K562 (cell line): ENCODE measurements around the gene PTPRE. TPM values are rescaled to one million over a fixed set of nuclear protein-coding genes. Genes with fewer than 3 reads are reported as not detected.

Experiments used
- ATAC-seq: fragments of 200-7000 bp; cut with Tn5 transposase; 3 replicates; pipeline ENCODE4 v1.9.1; 2020; ENCODE audit warnings: moderate library complexity
- BruUV-seq: library from RNA; stranded (reverse); fragments of 400-500 nt; replicated peaks from 2 replicates; lab custom pipeline; 2021; lab: Mats Ljungman, UMichigan
- CTCF ChIA-PET: fragments of 300-600 bp; formaldehyde crosslinking; extraction: SDS; loops from one replicate; lab custom pipeline; 2021; ENCODE audit warnings: low intra/inter-chr PET ratio; lab: Yijun Ruan, JAX
- POLR2A ChIA-PET: fragments of 300-600, 350-650 bp; sonication (Branson Sonifier 250); formaldehyde crosslinking; extraction: SDS; loops from one replicate; lab custom pipeline; 2021; ENCODE audit warnings: antibody characterized with exemption, inconsistent platforms; lab: Yijun Ruan, JAX
- DNase-seq, 4 experiments: peaks; one replicate each; pipeline versions ENCODE4 v3.0.0 to v3.0.0-alpha.2; 2011 to 2018; ENCODE audit warnings: low spot score in 3 of 4, mixed read lengths in 3 of 4; ENCODE audit errors: extremely low read depth in 1 of 4
- FAIRE-seq: peaks from 2 replicates; lab custom pipeline; 2011; peaks lifted over from hg19 to GRCh38; lab: Jason Lieb, UNC
- H2AFZ ChIP-seq: 2 replicates; pipeline ENCODE4 v1.6.0; 2011; ENCODE audit warnings: low read depth, low read length, control low read depth, inconsistent platforms
- H3K27ac ChIP-seq: fragments of 200-600 bp; 3 replicates; pipeline ENCODE4 v1.8.0; 2011; ENCODE audit warnings: low read depth, mild to moderate bottlenecking, control low read depth, inconsistent platforms, low read length, moderate library complexity, mixed read lengths; ENCODE audit errors: extremely low read depth
- H3K27me3 ChIP-seq, 2 experiments: fragments of 300-600 bp in 1 of 2; 2 replicates in 1 of 2; 3 replicates in 1 of 2; pipeline versions ENCODE4 v1.6.0 to v1.8.0; 2011; ENCODE audit warnings: inconsistent platforms in 2 of 2, low read length in 2 of 2, mild to moderate bottlenecking in 1 of 2, mixed read lengths in 1 of 2, moderate library complexity in 1 of 2; ENCODE audit not compliant: control insufficient read depth in 2 of 2, insufficient read depth in 2 of 2
- H3K36me3 ChIP-seq: fragments of 300-600 bp; 3 replicates; pipeline ENCODE4 v1.8.0; 2011; ENCODE audit warnings: mild to moderate bottlenecking, low read length, inconsistent platforms; ENCODE audit not compliant: control insufficient read depth, insufficient read depth
- H3K4me1 ChIP-seq, 2 experiments: fragments of 200-600 bp in 1 of 2; replicated peaks in 1 of 2; 2 replicates in 1 of 2; 3 replicates in 1 of 2; pipeline versions ENCODE4 v1.5.1 to v1.8.0; 2011; ENCODE audit warnings: inconsistent platforms in 2 of 2, low read length in 2 of 2, mild to moderate bottlenecking in 1 of 2, mixed read lengths in 1 of 2, moderate library complexity in 1 of 2; ENCODE audit not compliant: control insufficient read depth in 2 of 2, insufficient read depth in 2 of 2
- H3K4me2 ChIP-seq: 2 replicates; pipeline ENCODE4 v1.6.1; 2011; ENCODE audit warnings: low read length, control low read depth, inconsistent platforms, mixed read lengths; ENCODE audit not compliant: insufficient read depth
- H3K4me3 ChIP-seq: fragments of 200-600 bp; sonication (generic), shearing (Covaris generic); 2 replicates; pipeline ENCODE4 v1.5.1; 2016; ENCODE audit warnings: control low read depth, inconsistent platforms
- H3K79me2 ChIP-seq: fragments of 200-600 bp; 3 replicates; pipeline ENCODE4 v1.8.0; 2011; ENCODE audit warnings: low read length, inconsistent platforms; ENCODE audit not compliant: control insufficient read depth, insufficient read depth
- H3K9ac ChIP-seq, 2 experiments: 2 replicates each; pipeline versions ENCODE4 v1.6.0 to v1.6.1; 2011; ENCODE audit warnings: low read depth in 2 of 2, low read length in 2 of 2, control low read depth in 1 of 2, inconsistent platforms in 1 of 2, mild to moderate bottlenecking in 1 of 2, mixed read lengths in 1 of 2; ENCODE audit not compliant: insufficient read depth in 1 of 2
- H3K9me1 ChIP-seq: one replicate; pipeline ENCODE4 v1.6.0; 2011; ENCODE audit warnings: inconsistent platforms, mild to moderate bottlenecking, low read length, moderate library complexity; ENCODE audit not compliant: control insufficient read depth, insufficient read depth
- H3K9me3 ChIP-seq: replicated peaks from 2 replicates; pipeline ENCODE4 v1.5.1; 2011; ENCODE audit warnings: low read depth, low read length, inconsistent platforms; ENCODE audit not compliant: control insufficient read depth, insufficient read depth
- H4K20me1 ChIP-seq: replicated peaks from 2 replicates; pipeline ENCODE4 v1.6.1; 2011; ENCODE audit warnings: low read length, inconsistent platforms, mixed read lengths; ENCODE audit not compliant: control insufficient read depth, insufficient read depth
- CCAR2 ChIP-seq: fragments of 200-400 bp; formaldehyde crosslinking; IDR thresholded peaks from 2 replicates; pipeline ENCODE4 v1.6.1; 2017; ENCODE audit warnings: mild to moderate bottlenecking, low read depth, low read length
- CHCHD3 ChIP-seq: fragments of 250-450 bp; sonication (Bioruptor Pico); IDR thresholded peaks from 2 replicates; pipeline ENCODE4 v2.1.2; 2022; ENCODE audit warnings: mild to moderate bottlenecking
- CTBP1 ChIP-seq: fragments of 450-650 bp; IDR thresholded peaks from 2 replicates; pipeline ENCODE4 v1.6.1; 2016; ENCODE audit warnings: borderline replicate concordance
- FOXJ3 ChIP-seq: sonication (generic); formaldehyde crosslinking; IDR thresholded peaks from 2 replicates; pipeline ENCODE4 v1.4.0; 2020; ENCODE audit warnings: mild to moderate bottlenecking, missing genetic modification reagents
- ILF3 ChIP-seq: fragments of 450-650 bp; IDR thresholded peaks from 2 replicates; pipeline ENCODE4 v1.6.1; 2018; ENCODE audit warnings: antibody characterized with exemption, mild to moderate bottlenecking, moderate library complexity, borderline replicate concordance
- NR2C1 ChIP-seq, 2 experiments: fragments of 450-650 bp; IDR thresholded peaks; 2 replicates each; pipeline ENCODE4 v1.6.1; 2017; ENCODE audit warnings: mild to moderate bottlenecking in 2 of 2, antibody characterized with exemption in 1 of 2, inconsistent platforms in 1 of 2, missing compliant biosample characterization in 1 of 2, missing genetic modification characterization in 1 of 2
- POLR2AphosphoS2 ChIP-seq: IDR thresholded peaks from 2 replicates; pipeline ENCODE4 v1.6.1; 2012; ENCODE audit warnings: low read length, improper control_type of control experiment
- POLR2AphosphoS5 ChIP-seq: IDR thresholded peaks from 2 replicates; pipeline ENCODE4 v1.6.1; 2011; ENCODE audit warnings: mild to moderate bottlenecking, low read depth, low read length, moderate library complexity; ENCODE audit not compliant: control insufficient read depth, insufficient read depth
- PTTG1 ChIP-seq: fragments of 450-650 bp; IDR thresholded peaks from 2 replicates; pipeline ENCODE4 v1.6.1; 2016; ENCODE audit warnings: low read depth, mild to moderate bottlenecking, missing genetic modification characterization, missing compliant biosample characterization
- SETDB1 ChIP-seq: IDR thresholded peaks from one replicate; pipeline ENCODE4 v1.6.1; 2012; ENCODE audit warnings: low read length, control low read depth, inconsistent platforms
- SMARCC2 ChIP-seq: fragments of 450-650 bp; IDR thresholded peaks from 2 replicates; pipeline ENCODE4 v1.6.1; 2017; ENCODE audit warnings: antibody characterized with exemption, moderate library complexity, mild to moderate bottlenecking, low read depth
- SRF ChIP-seq, 2 experiments: fragments of 250-450, 450-650 bp in 1 of 2; sonication (Bioruptor Pico) in 1 of 2; sonication (generic) in 1 of 2; formaldehyde crosslinking; IDR thresholded peaks; 2 replicates each; pipeline versions ENCODE4 v1.5.0 to v1.5.1; 2020 to 2022; ENCODE audit warnings: mild to moderate bottlenecking in 1 of 2, missing genetic modification reagents in 1 of 2
- TAF9B ChIP-seq: fragments of 450-650 bp; IDR thresholded peaks from 2 replicates; pipeline ENCODE4 v1.6.1; 2018; ENCODE audit warnings: mild to moderate bottlenecking; ENCODE audit not compliant: partially characterized antibody
- ZBTB7A ChIP-seq: IDR thresholded peaks from 2 replicates; pipeline ENCODE4 v1.6.1; 2011; ENCODE audit warnings: low read depth, mild to moderate bottlenecking, low read length, moderate library complexity, borderline replicate concordance; ENCODE audit not compliant: control insufficient read depth
- ZBTB8A ChIP-seq: fragments of 450-650 bp; IDR thresholded peaks from 2 replicates; pipeline ENCODE4 v1.6.1; 2018; ENCODE audit warnings: mild to moderate bottlenecking, moderate library complexity; ENCODE audit not compliant: partially characterized antibody
- ZNF146 ChIP-seq: IDR thresholded peaks from one replicate; pipeline ENCODE4 v1.6.1; 2018; ENCODE audit warnings: missing compliant biosample characterization; ENCODE audit not compliant: unreplicated experiment
- ZNF282 ChIP-seq: sonication (generic); formaldehyde crosslinking; IDR thresholded peaks from 2 replicates; pipeline ENCODE4 v1.8.1; 2023; ENCODE audit warnings: missing genetic modification reagents
- ZSCAN29 ChIP-seq: fragments of 450-650 bp; IDR thresholded peaks from 2 replicates; pipeline ENCODE4 v1.6.1; 2017
- WGBS: fragments of 100-300 bp; shearing (Covaris generic); methylation state at CpG from one replicate; pipeline ENCODE4 v1.1.6; 2016; ENCODE audit warnings: low coverage, mixed read lengths; ENCODE audit not compliant: insufficient coverage; ENCODE audit errors: missing lambda C conversion rate; 5-methylcytosine and 5-hydroxymethylcytosine counted together
- in situ Hi-C: fragments of 300-500 bp; cut with MboI; formaldehyde crosslinking; loops from 4 replicates; pipeline ENCODE4 v1.15.0; 2018; ENCODE audit warnings: inconsistent platforms, mixed read lengths
- intact Hi-C: fragments of 100-400 bp; cut with micrococcal nuclease; formaldehyde crosslinking; loops from 2 replicates; pipeline ENCODE4 v1.14.2; 2022
- polyA plus RNA-seq, 8 experiments: library from polyadenylated mRNA; depleted of rRNA in 4 of 8; stranded (reverse) in 5 of 8; unstranded in 3 of 8; fragments of >200 nt; fragmentation: Nextera tagmentation in 2 of 8; fragmentation: Illumina TruSeq in 1 of 8; extraction: Ambion mirVana in 2 of 8; extraction: Trizol in 1 of 8; gene quantifications; 2 replicates each; pipeline versions ENCODE4 v1.2.1 to v1.2.3, GENCODE V29; 2011 to 2014; ENCODE audit warnings: inconsistent platforms in 1 of 8, missing spikeins in 1 of 8
- total RNA-seq, 7 experiments: library from RNA; depleted of rRNA in 6 of 7; stranded (reverse); fragments of >200 nt in 6 of 7; fragmentation: Illumina TruSeq in 2 of 7; extraction: Trizol in 2 of 7; gene quantifications; 2 replicates each; pipeline versions ENCODE4 v1.2.1 to v1.2.3, GENCODE V29; 2011 to 2021; ENCODE audit warnings: low replicate concordance in 1 of 7
- TF ChIP-seq, protein P1 (sequence below): sonication (generic); formaldehyde crosslinking; IDR thresholded peaks from 2 replicates; pipeline ENCODE4 v1.8.1; 2023; ENCODE audit warnings: mild to moderate bottlenecking, missing genetic modification reagents, moderate library complexity

PTPRE gene
- total and polyA plus RNA-seq, 9 of the 15 experiments (the other 6 are each of a cell fraction or from before 2014, with no cell fraction given), result 0.01 to 0.13 (median 0.04) TPM; not detected in 4

DNA sequence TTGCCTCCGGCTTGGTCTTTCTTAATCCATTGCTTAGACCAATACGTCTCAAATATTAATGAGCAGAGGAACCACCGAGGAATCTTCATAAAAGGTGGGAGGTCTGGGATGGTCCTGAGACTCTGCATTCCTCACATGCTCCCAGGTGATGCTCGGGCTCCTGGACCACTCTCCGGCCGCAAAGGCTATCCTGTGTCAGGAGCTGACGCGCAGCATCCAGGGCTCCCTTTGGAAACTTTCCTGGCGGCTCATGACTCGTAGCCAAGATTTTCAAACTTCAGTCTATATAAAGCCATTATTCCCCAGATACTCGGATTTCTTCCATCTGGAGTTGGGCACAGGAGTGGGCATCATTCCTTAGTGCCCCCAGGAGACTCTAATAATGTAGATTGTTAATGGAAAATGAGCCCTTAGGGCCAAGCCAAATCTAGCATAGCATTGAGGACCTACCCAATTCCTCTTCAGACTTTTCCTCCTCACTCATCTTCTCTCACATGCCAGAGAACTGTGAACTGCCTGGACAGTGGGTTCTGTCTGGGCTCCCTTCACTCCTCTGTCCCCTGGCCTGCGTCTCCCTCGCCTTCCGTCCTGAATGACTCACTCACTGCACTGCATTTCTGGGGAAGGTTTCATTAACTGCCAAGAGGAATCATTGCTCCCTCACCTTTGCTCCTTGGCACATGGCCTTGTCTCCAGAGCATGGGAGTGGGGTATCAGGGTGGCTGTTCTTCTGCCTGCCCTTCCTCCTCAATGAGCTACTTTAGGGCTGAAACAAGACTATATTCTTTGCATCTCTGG lies 130.0 kb downstream of the PTPRE start:
- POLR2A ChIA-PET, result no interaction called here
- intact Hi-C loops (no loop called here), in situ Hi-C loops (no loop called here)
- DNase-seq, result no peak
- Histone ChIP-seq H3K27ac (no peak overlapping the region), H3K9me1 (peaks cover 2% of the 10 kb centered on the region), H3K27me3 (peaks cover 0 to 9% of the 10 kb centered on the region in 2 experiments; a peak in 2 of 5 replicates), H2AFZ (no peak overlapping the region), H3K4me1 (no peaks in the 10 kb centered on the region), H3K4me3 (no peak overlapping the region), H4K20me1 (no peaks in the 10 kb centered on the region; the same call in 1 of the 2 replicates), H3K9ac (no peak overlapping the region), H3K9me3 (no peaks in the 10 kb centered on the region), H3K4me2 (no peak overlapping the region), H3K79me2 (no peaks in the 10 kb centered on the region), H3K36me3 (no peaks in the 10 kb centered on the region)
- no peak for ATAC-seq
- FAIRE-seq, result no peak
- CTCF ChIA-PET, result interaction anchor here (1.8 kb wide), 1 partner anchor 32 kb away, joined by 10 read pairs; no protein-coding TSS in a partner anchor
- no TSS peak for BruUV-seq
- no peak for TF ChIP-seq POLR2AphosphoS2
- no peak for TF ChIP-seq ILF3
- TF ChIP-seq NR2C1 (IDR thresholded peaks at IDR 0.05), result no peak
- TF ChIP-seq NR2C1 (tag; IDR thresholded peaks at IDR 0.05), result no peak
- no peak for TF ChIP-seq ZNF282 (CRISPR knock-in tag)
- no peak for TF ChIP-seq SRF (CRISPR knock-in tag; IDR thresholded peaks at IDR 0.05)
- no peak for TF ChIP-seq POLR2AphosphoS5
- TF ChIP-seq ZBTB8A, result no peak
- TF ChIP-seq ZNF146, result no peak
- TF ChIP-seq ZBTB7A, result no peak
- TF ChIP-seq ZSCAN29, result no peak
- no peak for TF ChIP-seq CCAR2
- TF ChIP-seq SETDB1, result no peak
- no peak for TF ChIP-seq PTTG1 (tag)
- no peak for TF ChIP-seq SMARCC2
- TF ChIP-seq, protein P1, sequence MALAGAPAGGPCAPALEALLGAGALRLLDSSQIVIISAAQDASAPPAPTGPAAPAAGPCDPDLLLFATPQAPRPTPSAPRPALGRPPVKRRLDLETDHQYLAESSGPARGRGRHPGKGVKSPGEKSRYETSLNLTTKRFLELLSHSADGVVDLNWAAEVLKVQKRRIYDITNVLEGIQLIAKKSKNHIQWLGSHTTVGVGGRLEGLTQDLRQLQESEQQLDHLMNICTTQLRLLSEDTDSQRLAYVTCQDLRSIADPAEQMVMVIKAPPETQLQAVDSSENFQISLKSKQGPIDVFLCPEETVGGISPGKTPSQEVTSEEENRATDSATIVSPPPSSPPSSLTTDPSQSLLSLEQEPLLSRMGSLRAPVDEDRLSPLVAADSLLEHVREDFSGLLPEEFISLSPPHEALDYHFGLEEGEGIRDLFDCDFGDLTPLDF (CRISPR knock-in tag), result no peak
- no peak for TF ChIP-seq CHCHD3
- TF ChIP-seq CTBP1, result no peak
- TF ChIP-seq TAF9B, result no peak
- TF ChIP-seq FOXJ3 (CRISPR knock-in tag), result no peak
- WGBS, result under 1% methylated on average over 14 of the region's 14 CpGs
